GM18519 (cell line): ENCODE results near the gene ACTR6.
"Not testable (repeated sequence)": the region's sequence is repeated elsewhere in the genome, so short reads cannot be mapped to it uniquely, and the experiment has no call there.

Experiments
- ATAC-seq: cut with Tn5 transposase; IDR thresholded peaks from one replicate; pipeline ENCODE4 v1.9.1; 2021; ENCODE audit warnings: mild to moderate bottlenecking, moderate library complexity; ENCODE audit not compliant: unreplicated experiment, low FRiP score

ACTR6 gene

GRCh38 chr12:100216337-100216736, 15.7 kb downstream of the ACTR6 start:
- ATAC-seq = no peak

GRCh38 chr12:100219328-100220109, 18.9 kb downstream of the ACTR6 start:
- ATAC-seq = no peak

GRCh38 chr12:100221523-100221922, 20.9 kb downstream of the ACTR6 start:
- ATAC-seq = no peak

GRCh38 chr12:100222173-100222572, 21.6 kb downstream of the ACTR6 start:
- ATAC-seq = not testable (repeated sequence)

GRCh38 chr12:100225491-100225890, 24.9 kb downstream of the ACTR6 start:
- no peak for ATAC-seq

- no peak for ATAC-seq
Observed at GRCh38 chr12:100229036-100229635, 28.5 kb downstream of the ACTR6 start.

GRCh38 chr12:100229876-100230275, 29.3 kb downstream of the ACTR6 start:
- ATAC-seq = no peak

GRCh38 chr12:100231873-100232272, 31.3 kb downstream of the ACTR6 start:
- ATAC-seq = not testable (repeated sequence)

GRCh38 chr12:100234166-100234565, 33.6 kb downstream of the ACTR6 start:
- ATAC-seq = no peak

- peak; percentile 54 for ATAC-seq
Observed at GRCh38 chr12:100234591-100235304, 34.1 kb downstream of the ACTR6 start.

GRCh38 chr12:100238801-100239200, 38.2 kb downstream of the ACTR6 start:
- no peak for ATAC-seq

GRCh38 chr12:100239589-100239988, 39.0 kb downstream of the ACTR6 start:
- no peak for ATAC-seq

- no peak for ATAC-seq
Observed at GRCh38 chr12:100243137-100243536, 42.5 kb downstream of the ACTR6 start.

GRCh38 chr12:100247765-100248164, 47.1 kb downstream of the ACTR6 start:
- ATAC-seq = no peak

GRCh38 chr12:100248886-100249285, 48.3 kb downstream of the ACTR6 start:
- ATAC-seq = no peak

GRCh38 chr12:100249941-100250340, 49.3 kb downstream of the ACTR6 start:
- ATAC-seq = no peak

- no peak for ATAC-seq
Observed at GRCh38 chr12:100251917-100252316, 51.3 kb downstream of the ACTR6 start.

GRCh38 chr12:100253437-100253836, 52.8 kb downstream of the ACTR6 start:
- ATAC-seq = no peak

- no peak for ATAC-seq
Observed at GRCh38 chr12:100254876-100255275, 54.3 kb downstream of the ACTR6 start.

- no peak for ATAC-seq
Observed at GRCh38 chr12:100258127-100258526, 57.5 kb downstream of the ACTR6 start.

- no peak for ATAC-seq
Observed at GRCh38 chr12:100263131-100263530, 62.5 kb downstream of the ACTR6 start.
